ENCODE data around the gene PADI2. TPM values are rescaled to one million over a fixed set of nuclear protein-coding genes. Genes with fewer than 3 reads are reported as not detected.

Gene PADI2
- total and polyA plus RNA-seq, 9 of the 15 experiments (the other 6 are each of a cell fraction or from before 2014, with no cell fraction given), result 0.01 to 0.11 (median 0.01) TPM; not detected in 5

- TF ChIP-seq REST (IDR thresholded peaks at IDR 0.05; ENCODE audit: borderline replicate concordance) (no peak), REST (CRISPR knock-in tag; IDR thresholded peaks at IDR 0.05; ENCODE audit: low read depth) (no peak), E2F1 (CRISPR knock-in tag; IDR thresholded peaks at IDR 0.05) (no peak)
These were observed 16.3 kb upstream of the PADI2 start (continued) for GRCh38 chr1:17135530-17135929.
